ENCODE data around the gene CWF19L1. TPM values are rescaled to one million over a fixed set of nuclear protein-coding genes. Genes with fewer than 3 reads are reported as not detected.

Gene CWF19L1
- total RNA-seq, 1 experiment from 2014 or later = 38.0 TPM

DNA sequence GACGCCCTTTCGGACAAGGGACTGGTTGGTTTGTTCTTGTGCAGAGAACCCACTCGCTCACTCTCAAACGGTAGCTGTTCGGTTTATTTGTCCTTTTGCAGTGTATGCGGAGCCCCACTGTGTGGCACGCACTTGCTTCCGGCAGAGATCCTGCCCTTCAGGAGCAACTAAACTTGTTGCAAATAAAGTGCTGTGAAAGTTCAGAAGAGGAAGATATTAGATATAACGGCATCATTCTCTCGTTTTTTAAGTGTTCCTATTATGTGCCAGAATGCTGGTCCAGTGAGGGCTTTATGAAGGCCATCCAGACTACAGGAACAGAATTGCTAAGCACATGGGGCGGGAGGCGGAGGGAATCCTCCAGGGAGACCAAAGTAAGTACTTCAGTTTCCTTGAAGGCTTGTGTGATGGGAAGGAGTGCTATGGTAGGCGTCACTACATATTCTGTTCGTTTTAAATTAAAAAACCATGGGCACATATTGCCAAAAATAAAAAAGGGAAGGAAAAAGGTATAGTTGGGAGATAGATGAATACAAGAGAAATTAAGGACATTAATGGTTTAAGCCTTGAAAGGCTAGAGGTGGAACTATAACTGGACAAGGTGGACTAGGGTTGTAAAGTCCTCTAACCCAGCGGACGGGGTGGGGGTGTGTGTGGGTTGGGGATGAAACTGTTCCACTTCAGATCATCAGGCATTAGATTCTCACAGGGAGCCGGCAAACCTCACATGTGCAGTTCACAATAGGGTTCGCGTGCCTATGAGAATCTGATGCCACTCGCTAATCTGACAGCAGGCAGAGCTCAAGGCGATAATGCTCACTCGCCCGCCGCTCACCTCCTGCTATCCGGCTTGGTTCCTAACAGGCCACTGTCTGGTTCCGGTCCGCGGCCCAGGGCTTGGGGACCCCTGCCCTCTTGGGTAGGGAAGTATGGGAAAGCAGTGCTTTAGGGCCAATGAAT is 80.9 kb downstream of the CWF19L1 start:
- no peaks in the 10 kb centered on the region for H4K20me1 ChIP-seq (ENCODE audit: control insufficient read depth, insufficient read depth, insufficient read length)
- no peaks in the 10 kb centered on the region for H3K9me3 ChIP-seq (ENCODE audit: control insufficient read depth, low read depth, low read length)
- H3K27ac Mint-ChIP-seq = peak overlapping the region; percentile 53 to 97 (median 81)
- no peak for TF ChIP-seq CTCF (conservative IDR thresholded peaks at IDR 0.05)
- H4K8ac ChIP-seq (replicated peaks; ENCODE audit: insufficient read length, low read depth, low read length) = no peak overlapping the region
- no peak overlapping the region for H2AFZ ChIP-seq (ENCODE audit: low read length)
- no peaks in the 10 kb centered on the region for H3K79me1 ChIP-seq (ENCODE audit: insufficient read depth, low read depth, low read length, poor library complexity, severe bottlenecking)
- no peak overlapping the region for H3K27ac ChIP-seq (ENCODE audit: insufficient read length, low read depth, low read length)
- no peak overlapping the region for H2BK20ac ChIP-seq (ENCODE audit: low read depth, low read length, poor library complexity, severe bottlenecking)
- no peak overlapping the region for H3K56ac ChIP-seq (ENCODE audit: insufficient read length, low read depth, low read length)
- no peaks in the 10 kb centered on the region for H3K4me1 ChIP-seq (ENCODE audit: insufficient read depth, low read length)
- H2BK15ac ChIP-seq (ENCODE audit: low read depth, low read length) = no peak overlapping the region
- H2AK5ac ChIP-seq (ENCODE audit: insufficient read length, low read length) = no peak overlapping the region
- peak overlapping the region; percentile 77 for H3K4me2 ChIP-seq (ENCODE audit: insufficient read depth, insufficient read length, low read length)
- peak overlapping the region; percentile 69 for H3K18ac ChIP-seq (ENCODE audit: insufficient read length, low read depth, low read length)
- 0 out of 5 replicates have a peak, but pooled peaks cover 0 to 3% of the 10 kb centered on the region in 2 experiments for H3K9me3 Mint-ChIP-seq
- H3K36me3 Mint-ChIP-seq (ENCODE audit: insufficient read depth in 1 of 3, low read depth in 3 of 3) = peaks cover 13 to 52% (median 48%) of the 10 kb centered on the region in 3 experiments
- H2BK5ac ChIP-seq (ENCODE audit: insufficient read length, low read length) = no peak overlapping the region
- H4K5ac ChIP-seq (ENCODE audit: insufficient read length, low read depth, low read length) = no peak overlapping the region
- H3K27me3 Mint-ChIP-seq (ENCODE audit: low read depth) = no peaks in the 10 kb centered on the region
- H3T11ph ChIP-seq (ENCODE audit: low read length) = no peak overlapping the region
- no peak overlapping the region for H2BK120ac ChIP-seq (ENCODE audit: low read depth, low read length, poor library complexity, severe bottlenecking)
- no peaks in the 10 kb centered on the region for H3K27me3 ChIP-seq (ENCODE audit: insufficient read depth, low read length)
- no peak for DNase-seq
- no peaks in the 10 kb centered on the region for H3K79me2 ChIP-seq (ENCODE audit: insufficient read depth, low read length)
- peaks cover 16 to 25% of the 10 kb centered on the region in 2 experiments for H3K4me1 Mint-ChIP-seq
- peaks cover 12% of the 10 kb centered on the region for H3K23me2 ChIP-seq (ENCODE audit: insufficient read length, low read depth, low read length, poor library complexity, severe bottlenecking)
- no CpG with 5 or more reads among the region's 28 CpGs for WGBS (ENCODE audit: extremely low coverage, insufficient read length, low lambda C conversion rate)
- no peak overlapping the region for H3K23ac ChIP-seq (ENCODE audit: insufficient read length, low read depth, low read length)
- H3K4me3 Mint-ChIP-seq = peak overlapping the region; percentile 96 to 97
- peak overlapping the region; percentile 80 for H3K9ac ChIP-seq (ENCODE audit: extremely low read depth, insufficient read length, low read length)
- H3K14ac ChIP-seq (ENCODE audit: insufficient read depth, low read length) = peak overlapping the region; percentile 33; the same call in 1 of the 2 replicates
- H4K91ac ChIP-seq (ENCODE audit: insufficient read length, low read depth, low read length) = no peak overlapping the region
- no peak overlapping the region for H2BK12ac ChIP-seq (ENCODE audit: insufficient read length, low read depth, low read length)
- no peak overlapping the region for H3K4ac ChIP-seq (ENCODE audit: low read depth, low read length)
